Right forelimb (tissue), 1 donor: ENCODE results near the gene TNFSF10.
A peak's percentile ranks its signal among the peaks of the same experiment; 100 is the strongest.

Source experiments
- DNase-seq: peaks from one replicate; pipeline ENCODE4 v3.0.0-alpha.2; 2018

The TNFSF10 gene

DNA sequence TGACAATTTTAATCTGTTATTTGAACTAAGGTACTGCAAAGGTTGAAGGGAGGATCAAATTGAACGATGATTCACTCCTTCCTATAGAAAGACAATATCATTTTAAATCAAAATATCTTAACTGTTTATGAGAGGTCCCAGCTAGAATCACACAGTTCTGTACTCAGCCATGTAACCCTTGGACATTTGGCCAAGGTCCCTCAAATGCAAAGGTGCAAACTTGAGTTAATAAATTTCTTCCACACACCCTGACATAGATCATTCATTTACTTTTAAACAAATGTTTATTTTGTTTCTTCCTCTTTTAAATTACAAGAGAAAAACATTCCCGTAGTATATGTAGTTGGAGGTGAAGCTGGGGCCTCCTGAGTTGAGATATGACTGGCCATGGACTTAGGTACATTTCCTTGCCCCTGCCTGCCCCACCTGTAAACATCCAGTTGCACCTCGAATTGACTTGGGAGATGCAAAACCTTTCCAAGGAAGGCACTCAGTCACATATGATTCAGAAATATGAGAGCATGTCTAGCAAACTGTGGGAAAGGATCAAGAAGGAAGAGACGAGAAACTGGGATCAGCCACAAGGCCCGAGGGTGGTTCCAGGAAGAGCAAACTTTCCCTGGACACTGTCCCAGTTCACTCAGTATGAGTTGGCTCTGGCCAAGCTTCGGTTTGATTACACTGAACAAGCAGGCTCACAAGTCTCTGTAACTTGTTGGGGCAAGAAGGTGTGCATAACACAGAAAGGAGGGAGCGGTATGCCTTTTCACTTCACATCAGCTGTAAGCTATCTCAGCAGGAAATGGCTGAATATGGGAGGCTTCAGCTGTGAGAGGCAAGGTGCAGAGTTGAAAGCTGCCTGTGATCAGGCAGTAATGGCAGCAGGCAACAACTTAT is 6.7 kb downstream of the TNFSF10 start:
- DNase-seq: peak; percentile 57

- no peak for DNase-seq
These were observed 7.9 kb downstream of the TNFSF10 start for GRCh38 chr3:172515130-172515918.

GRCh38 chr3:172514678-172515077 is 8.6 kb downstream of the TNFSF10 start:
- DNase-seq: no peak

DNA sequence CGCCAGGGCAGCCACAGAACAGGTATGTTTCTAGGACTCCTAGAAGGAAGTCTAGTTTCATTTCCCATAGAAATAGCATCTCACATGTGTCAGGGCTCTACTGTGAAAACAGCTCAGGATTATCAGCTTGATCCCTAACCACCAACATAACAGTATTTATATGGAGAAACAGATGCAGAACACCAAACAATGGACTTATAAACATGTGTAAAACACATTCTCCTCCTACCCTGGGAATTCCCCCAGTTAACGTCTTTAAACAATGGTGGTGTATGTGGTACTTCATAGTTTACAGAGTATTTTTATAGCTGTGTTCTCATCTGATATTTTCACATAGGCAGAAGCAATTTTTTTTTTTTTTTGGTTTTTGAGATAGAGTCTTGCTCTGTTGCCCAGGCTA is 9.7 kb downstream of the TNFSF10 start:
- DNase-seq: no peak

GRCh38 chr3:172511783-172512762 is 11.2 kb downstream of the TNFSF10 start:
- DNase-seq: no peak

DNA sequence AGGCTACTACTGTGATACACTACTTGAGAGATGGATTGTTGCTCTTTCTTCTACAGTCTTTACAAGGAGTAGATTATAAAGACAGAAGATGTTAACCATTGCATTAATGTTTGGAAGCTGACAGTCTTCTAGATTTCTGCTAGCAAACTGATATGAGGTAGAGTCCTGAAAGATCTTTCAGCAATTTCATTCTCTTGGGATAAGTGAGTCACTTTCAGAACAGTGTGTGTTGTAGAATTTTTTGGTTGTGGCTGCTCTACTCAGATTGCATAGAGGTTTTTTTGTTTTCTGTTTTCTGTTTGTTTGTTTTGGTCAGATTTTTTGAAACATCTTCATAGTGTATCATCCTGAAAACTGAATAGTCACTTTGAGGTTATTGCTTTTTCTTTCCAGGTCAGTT is 17.1 kb downstream of the TNFSF10 start:
- no peak for DNase-seq

DNA sequence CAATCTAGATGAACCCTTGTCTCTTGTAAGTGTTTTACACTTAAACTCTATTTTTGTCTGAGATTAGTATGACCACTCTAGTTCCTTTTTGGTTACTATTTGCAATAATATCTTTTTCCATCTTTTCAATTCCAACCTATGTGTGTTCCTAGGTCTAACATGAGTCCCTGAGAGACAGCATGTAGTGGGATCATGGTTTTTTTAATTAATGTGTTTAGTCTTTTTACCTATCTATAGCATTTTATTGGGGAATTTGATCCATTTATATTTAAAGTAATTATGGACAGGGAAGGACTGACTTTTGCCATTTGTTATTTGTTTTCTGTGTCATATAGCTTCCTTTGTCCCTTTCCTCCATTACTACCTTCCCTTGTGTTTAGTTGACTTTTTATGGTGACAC is 21.7 kb downstream of the TNFSF10 start:
- no peak for DNase-seq

DNA sequence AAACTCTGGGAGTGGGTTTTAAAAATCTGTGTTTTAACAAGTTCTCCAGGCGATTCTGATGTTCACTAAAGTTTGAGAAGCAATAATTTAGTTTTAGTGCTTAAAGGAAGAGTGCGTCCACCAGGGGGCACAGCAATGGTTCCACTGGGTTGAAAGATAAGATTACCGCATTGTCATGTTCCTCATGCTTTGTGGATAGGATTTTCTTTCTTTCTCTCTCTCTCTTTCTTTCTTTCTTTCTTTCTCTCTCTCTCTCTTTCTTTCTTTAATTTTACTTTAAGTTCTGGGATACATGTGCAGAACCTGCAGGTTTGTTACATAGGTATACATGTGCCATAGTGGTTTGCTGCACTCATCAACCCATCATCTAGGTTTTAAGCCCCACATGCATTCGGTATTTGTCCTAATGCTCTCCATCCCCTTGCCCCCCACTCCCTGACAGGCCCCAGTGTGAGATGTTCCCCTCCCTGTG is 33.0 kb downstream of the TNFSF10 start:
- peak; percentile 74 for DNase-seq

DNA sequence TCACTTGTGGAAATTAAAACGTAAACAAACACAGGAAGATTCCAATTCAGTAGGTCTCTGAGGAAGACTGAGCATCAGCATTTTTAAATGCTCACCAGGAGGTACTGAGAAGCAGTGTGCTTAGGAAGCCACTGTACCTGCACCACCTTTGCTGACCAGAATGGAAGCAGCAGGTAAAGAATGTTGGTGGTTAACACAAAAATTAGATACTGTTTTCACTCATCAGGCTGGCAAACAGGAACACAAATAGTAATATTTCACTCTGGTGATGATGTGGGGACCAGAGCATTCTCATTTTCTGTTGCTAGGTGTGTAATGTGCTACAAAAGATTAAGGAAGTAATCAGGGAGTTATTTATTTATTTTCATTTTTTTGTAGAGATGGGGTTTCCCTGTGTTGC is 45.1 kb downstream of the TNFSF10 start:
- no peak for DNase-seq

DNA sequence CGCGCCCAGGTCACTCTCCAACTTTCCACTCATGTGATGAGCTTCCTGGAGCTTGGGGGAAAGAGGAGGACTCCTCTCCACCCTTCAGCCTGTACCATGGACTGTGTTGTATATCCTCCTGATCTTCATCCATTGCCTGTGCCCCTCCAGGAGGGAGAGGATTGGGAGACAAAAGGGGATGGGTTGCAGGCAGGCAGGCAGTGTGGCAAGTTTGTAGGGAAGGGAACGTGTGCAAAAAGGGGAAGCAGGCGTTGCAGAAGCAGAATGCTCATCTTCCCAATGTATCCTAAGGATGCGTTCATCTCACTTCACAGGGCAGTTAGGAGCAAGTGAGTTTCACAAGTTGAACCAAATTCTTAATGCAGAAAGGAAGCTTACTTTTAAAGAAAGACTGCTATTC is 46.9 kb downstream of the TNFSF10 start:
- no peak for DNase-seq

DNA sequence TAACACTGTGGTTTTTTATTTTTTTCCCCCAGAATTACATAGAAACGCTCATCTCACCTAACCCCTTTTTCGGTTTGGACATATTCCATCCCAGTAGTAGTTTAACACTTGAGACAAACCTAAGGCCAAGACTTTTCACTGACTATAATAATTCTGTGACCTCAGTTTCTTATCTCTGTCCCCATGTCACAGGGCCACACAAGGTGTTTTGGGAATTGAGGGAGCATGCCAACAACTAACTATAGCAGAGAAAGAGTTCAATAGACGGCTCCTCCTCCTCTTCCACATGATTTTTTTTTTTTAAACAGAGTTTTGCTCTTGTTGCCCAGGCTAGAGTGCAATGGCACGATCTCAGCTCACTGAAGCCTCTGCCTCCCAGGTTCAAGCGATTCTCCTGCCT is 47.5 kb downstream of the TNFSF10 start:
- DNase-seq: no peak

DNA sequence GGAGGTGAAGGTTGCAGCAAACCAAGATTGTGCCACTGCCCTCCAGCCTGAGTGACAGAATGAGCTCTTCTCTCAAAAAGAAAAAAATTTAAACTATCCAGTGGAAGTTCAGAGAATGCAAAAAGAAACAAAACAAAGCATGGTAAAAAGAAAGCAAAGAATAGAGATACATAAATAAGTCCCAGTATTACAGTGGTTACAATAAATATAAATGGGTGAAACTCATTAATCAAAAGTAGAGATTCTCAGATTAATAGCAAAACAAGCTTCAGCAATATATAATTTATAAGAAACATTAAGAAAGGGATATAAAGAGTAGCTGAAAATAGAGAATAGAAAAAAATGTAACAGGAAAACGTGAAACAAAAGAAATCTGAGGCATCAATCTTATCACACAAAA is 51.3 kb downstream of the TNFSF10 start:
- DNase-seq: no peak

DNA sequence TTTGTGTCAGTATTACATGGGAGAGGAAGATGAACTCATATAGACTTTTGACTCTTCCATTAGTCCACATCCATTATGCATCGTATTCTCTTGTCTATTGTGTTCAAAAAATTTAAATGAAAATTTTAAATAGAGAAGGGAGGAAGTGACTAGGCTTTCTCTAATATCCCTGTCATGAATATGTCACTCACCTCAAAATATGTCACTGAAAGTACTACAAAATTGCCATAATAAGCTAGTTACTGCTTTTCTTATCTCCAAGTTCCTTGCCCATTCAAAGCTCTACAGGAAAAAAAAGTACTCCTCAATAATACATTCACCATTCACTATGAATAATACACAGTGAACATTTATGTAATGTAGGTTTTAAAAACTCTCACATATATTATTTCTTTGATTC is 52.6 kb downstream of the TNFSF10 start:
- DNase-seq: no peak

DNA sequence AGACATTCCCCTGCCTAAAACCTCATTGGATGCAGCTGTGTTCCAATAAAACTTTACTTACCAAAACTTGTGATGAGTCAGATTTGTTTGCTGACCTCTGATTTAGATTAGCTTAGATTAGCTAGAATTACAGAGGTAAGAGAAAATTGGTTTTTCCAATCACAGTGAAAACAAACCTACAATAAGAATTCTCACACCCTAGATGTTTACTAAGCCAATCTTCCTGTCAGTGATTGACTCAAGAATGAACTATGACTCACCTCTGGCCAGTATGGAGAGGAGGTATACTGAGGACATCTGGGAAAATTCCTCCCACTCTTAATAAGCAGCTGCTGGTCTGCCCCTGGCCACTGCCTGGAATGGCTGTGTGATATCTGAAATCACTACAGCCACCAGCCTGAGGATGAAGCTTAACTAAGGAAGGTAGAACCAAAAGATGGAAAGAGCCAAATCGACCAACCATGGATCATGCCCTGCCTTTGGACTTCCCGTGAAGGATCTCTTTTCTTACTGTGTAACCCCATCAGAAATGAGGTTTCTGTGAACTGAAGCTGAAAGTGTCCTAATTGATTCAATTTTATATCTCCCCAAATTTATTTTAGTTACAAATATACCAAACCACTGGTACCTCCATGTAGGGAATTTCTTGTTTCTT is 55.9 kb downstream of the TNFSF10 start:
- DNase-seq: no peak

- DNase-seq: no peak
These were observed 56.6 kb downstream of the TNFSF10 start for GRCh38 chr3:172466553-172467130.

- DNase-seq: no peak
These were observed 57.9 kb downstream of the TNFSF10 start for GRCh38 chr3:172465281-172465680.

DNA sequence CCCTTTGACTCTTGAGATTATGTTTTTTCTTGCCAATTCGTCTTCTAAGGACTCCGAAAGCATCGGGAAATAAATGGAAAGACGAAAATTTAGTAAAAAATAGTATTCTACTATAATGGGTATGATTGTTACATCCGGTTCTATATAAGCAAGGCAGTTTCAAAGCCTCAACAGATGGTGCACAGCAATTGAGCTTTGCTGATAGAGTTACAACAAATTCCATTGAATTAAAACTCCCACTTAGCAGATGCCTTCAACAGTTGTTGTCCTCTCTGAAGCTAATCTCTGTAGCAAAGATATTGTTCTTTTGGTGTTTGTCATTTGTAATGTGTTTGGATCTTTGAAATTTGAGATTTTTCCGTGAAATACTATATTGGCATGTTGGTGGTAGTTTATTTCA is 58.9 kb downstream of the TNFSF10 start:
- no peak for DNase-seq

GRCh38 chr3:172461530-172462138 is 61.6 kb downstream of the TNFSF10 start:
- DNase-seq: no peak

- DNase-seq: no peak
These were observed 66.8 kb downstream of the TNFSF10 start for GRCh38 chr3:172456404-172456803.
